ENCODE data around the gene IRX6.

DNA sequence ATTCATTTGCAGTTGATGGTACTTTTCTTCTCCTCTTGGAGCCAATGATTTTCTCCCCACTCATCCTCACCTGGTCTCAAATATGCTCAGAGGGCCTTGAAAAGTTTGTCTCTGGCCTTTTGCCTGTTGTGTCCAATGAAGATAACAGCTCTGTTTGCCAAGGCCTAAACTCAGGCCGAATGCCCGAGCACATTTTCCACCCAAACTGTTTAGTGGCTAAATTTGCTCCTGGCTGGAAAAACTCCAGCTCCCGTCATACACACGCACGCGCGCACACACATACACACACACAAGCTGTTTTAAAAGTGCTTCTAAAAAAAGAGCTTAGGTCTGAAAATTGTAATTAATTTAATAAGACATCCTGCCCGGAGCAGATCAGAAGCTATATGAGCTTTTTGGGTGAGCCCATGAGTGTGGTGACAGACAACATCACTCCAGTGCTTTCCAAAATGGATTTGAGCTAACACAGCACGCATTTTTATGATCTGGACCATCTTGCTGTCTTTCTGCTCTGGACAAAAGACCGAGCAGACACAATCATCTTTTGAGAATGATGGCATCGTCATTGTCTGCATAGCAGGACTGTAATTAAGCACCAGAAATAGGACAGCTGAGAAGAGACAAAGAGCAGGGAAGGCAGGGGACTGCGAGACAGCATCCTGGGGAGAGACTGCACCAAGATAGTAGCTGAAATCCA, 48.9 kb downstream of the IRX6 start:
- TF ChIP-seq, protein P1, sequence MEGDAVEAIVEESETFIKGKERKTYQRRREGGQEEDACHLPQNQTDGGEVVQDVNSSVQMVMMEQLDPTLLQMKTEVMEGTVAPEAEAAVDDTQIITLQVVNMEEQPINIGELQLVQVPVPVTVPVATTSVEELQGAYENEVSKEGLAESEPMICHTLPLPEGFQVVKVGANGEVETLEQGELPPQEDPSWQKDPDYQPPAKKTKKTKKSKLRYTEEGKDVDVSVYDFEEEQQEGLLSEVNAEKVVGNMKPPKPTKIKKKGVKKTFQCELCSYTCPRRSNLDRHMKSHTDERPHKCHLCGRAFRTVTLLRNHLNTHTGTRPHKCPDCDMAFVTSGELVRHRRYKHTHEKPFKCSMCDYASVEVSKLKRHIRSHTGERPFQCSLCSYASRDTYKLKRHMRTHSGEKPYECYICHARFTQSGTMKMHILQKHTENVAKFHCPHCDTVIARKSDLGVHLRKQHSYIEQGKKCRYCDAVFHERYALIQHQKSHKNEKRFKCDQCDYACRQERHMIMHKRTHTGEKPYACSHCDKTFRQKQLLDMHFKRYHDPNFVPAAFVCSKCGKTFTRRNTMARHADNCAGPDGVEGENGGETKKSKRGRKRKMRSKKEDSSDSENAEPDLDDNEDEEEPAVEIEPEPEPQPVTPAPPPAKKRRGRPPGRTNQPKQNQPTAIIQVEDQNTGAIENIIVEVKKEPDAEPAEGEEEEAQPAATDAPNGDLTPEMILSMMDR (conservative IDR thresholded peaks at IDR 0.05), result no peak
- no peak for TF ChIP-seq ZFX (IDR thresholded peaks at IDR 0.05)

Data from C4-2B (cell line).